HL-60 (cell line): ENCODE results near the gene ATP11A.

ENCODE experiments used
- DNase-seq, 2 experiments: peaks; one replicate each; pipeline ENCODE4 v3.0.0-alpha.2; 2010 to 2020; ENCODE audit warnings: low read depth in 1 of 2, low spot score in 1 of 2
- H3K27ac ChIP-seq: fragments of 250-450 bp; sonication (Bioruptor Pico); replicated peaks from 2 replicates; pipeline ENCODE4 v1.5.1; 2020; ENCODE audit warnings: mild to moderate bottlenecking, moderate library complexity
- H3K27me3 ChIP-seq: fragments of 250-450 bp; sonication (Bioruptor Pico); 2 replicates; pipeline ENCODE4 v1.5.1; 2021; ENCODE audit warnings: mild to moderate bottlenecking, moderate library complexity; ENCODE audit not compliant: insufficient read depth, poor library complexity, severe bottlenecking
- H3K4me3 ChIP-seq: replicated peaks from 2 replicates; pipeline ENCODE4 v1.5.1; 2011; ENCODE audit warnings: mild to moderate bottlenecking, control low read depth, low read length; ENCODE audit not compliant: insufficient read depth
- CTCF ChIP-seq: IDR thresholded peaks from one replicate; pipeline ENCODE4 v1.5.1; 2011; ENCODE audit warnings: low read length, control low read depth, inconsistent platforms; ENCODE audit not compliant: insufficient read depth
- GABPA ChIP-seq: IDR thresholded peaks from 2 replicates; pipeline ENCODE4 v1.6.1; 2012; ENCODE audit warnings: low read depth
- POLR2AphosphoS5 ChIP-seq: IDR thresholded peaks from 2 replicates; pipeline ENCODE4 v1.6.1; 2012; ENCODE audit warnings: low read depth
- REST ChIP-seq: IDR thresholded peaks from 2 replicates; pipeline ENCODE4 v1.6.1; 2012; ENCODE audit warnings: low read depth; ENCODE audit not compliant: insufficient replicate concordance
- SPI1 ChIP-seq: IDR thresholded peaks from 2 replicates; pipeline ENCODE4 v1.6.1; 2012; ENCODE audit warnings: low read depth, mild to moderate bottlenecking, borderline replicate concordance

ATP11A gene

GRCh38 chr13:112844879-112845278 is 155.0 kb downstream of the ATP11A start:
- no peak for DNase-seq
- Histone ChIP-seq H3K27me3 (no peaks in the 10 kb centered on the region), H3K27ac (no peak overlapping the region), H3K4me3 (no peak overlapping the region)
- no peak for TF ChIP-seq CTCF
- TF ChIP-seq POLR2AphosphoS5 = no peak
- TF ChIP-seq GABPA = no peak

- Histone ChIP-seq H3K27me3 (no peaks in the 10 kb centered on the region), H3K27ac (no peak overlapping the region), H3K4me3 (no peak overlapping the region)
- TF ChIP-seq POLR2AphosphoS5 = no peak
- TF ChIP-seq CTCF = no peak
- TF ChIP-seq REST = no peak
- TF ChIP-seq SPI1 = no peak
- no peak for TF ChIP-seq GABPA
- DNase-seq = no peak
Measured at GRCh38 chr13:112845511-112846144, 155.8 kb downstream of the ATP11A start.

- no peak for TF ChIP-seq POLR2AphosphoS5
- Histone ChIP-seq H3K27ac (no peak overlapping the region), H3K27me3 (no peaks in the 10 kb centered on the region), H3K4me3 (no peak overlapping the region)
- no peak for DNase-seq
Measured at GRCh38 chr13:112846411-112847115, 156.7 kb downstream of the ATP11A start.

- TF ChIP-seq POLR2AphosphoS5 = no peak
- TF ChIP-seq GABPA = no peak
- TF ChIP-seq SPI1 = no peak
- no peak for TF ChIP-seq REST
- no peak for TF ChIP-seq CTCF
- no peak overlapping the region for H3K27ac ChIP-seq
- no peaks in the 10 kb centered on the region for H3K27me3 ChIP-seq
- H3K4me3 ChIP-seq = no peak overlapping the region
- DNase-seq = no peak
Measured at GRCh38 chr13:112849500-112849899, 159.7 kb downstream of the ATP11A start.
